ENCODE measurements around the gene MEF2B.

Gene MEF2B

GRCh38 chr19:19193926-19194325 is 23.9 kb upstream of the MEF2B start:
- H3K36me3 ChIP-seq (ENCODE audit: control insufficient read depth in 2 of 2, insufficient read depth in 2 of 2, low read length in 2 of 2) = peaks cover 10 to 11% of the 10 kb centered on the region in 2 donors
- H3K4me1 ChIP-seq (ENCODE audit: control insufficient read depth in 2 of 2, insufficient read depth in 2 of 2, low read length in 2 of 2) = peaks cover 19 to 23% of the 10 kb centered on the region in 2 donors
- H3K27me3 ChIP-seq (ENCODE audit: control insufficient read depth in 2 of 2, insufficient read depth in 2 of 2, low read length in 2 of 2) = no peaks in the 10 kb centered on the region
- no peak overlapping the region for H3K27ac ChIP-seq (ENCODE audit: low read depth in 2 of 2, low read length in 2 of 2)
- peak overlapping the region in 1 of 2 donors; percentile 90 for H3K4me3 ChIP-seq (ENCODE audit: low read length in 2 of 2)
- H3K9me3 ChIP-seq (ENCODE audit: control insufficient read depth in 2 of 2, low read length in 2 of 2) = no peaks in the 10 kb centered on the region
- peak overlapping the region in 1 of 2 donors; percentile 44 for H3K9ac ChIP-seq (ENCODE audit: low read depth in 1 of 2, low read length in 2 of 2)

GRCh38 chr19:19192910-19193423 is 22.9 kb upstream of the MEF2B start:
- Histone ChIP-seq H3K27ac (ENCODE audit: low read depth in 2 of 2, low read length in 2 of 2) (peak overlapping the region; percentile 45 to 74), H3K9ac (ENCODE audit: low read depth in 1 of 2, low read length in 2 of 2) (peak overlapping the region; percentile 90 to 92), H3K9me3 (ENCODE audit: control insufficient read depth in 2 of 2, low read length in 2 of 2) (no peaks in the 10 kb centered on the region), H3K4me1 (ENCODE audit: control insufficient read depth in 2 of 2, insufficient read depth in 2 of 2, low read length in 2 of 2) (peaks cover 19 to 23% of the 10 kb centered on the region in 2 donors), H3K36me3 (ENCODE audit: control insufficient read depth in 2 of 2, insufficient read depth in 2 of 2, low read length in 2 of 2) (peaks cover 5 to 8% of the 10 kb centered on the region in 2 donors), H3K4me3 (ENCODE audit: low read length in 2 of 2) (peak overlapping the region; percentile 83 to 90), H3K27me3 (ENCODE audit: control insufficient read depth in 2 of 2, insufficient read depth in 2 of 2, low read length in 2 of 2) (no peaks in the 10 kb centered on the region)

GRCh38 chr19:19192078-19192882 is 22.2 kb upstream of the MEF2B start, which contains the start of the genes BORCS8 and RFXANK:
Gene BORCS8, minus strand, starts transcription at chr19:19192152. Its CDS starts 35 bp downstream, at chr19:19192117.
Gene RFXANK, plus strand, starts transcription at chr19:19192258. Its CDS starts 1,689 bp downstream, at chr19:19193947.
- H3K4me1 ChIP-seq (ENCODE audit: control insufficient read depth in 2 of 2, insufficient read depth in 2 of 2, low read length in 2 of 2) = peaks cover 19 to 23% of the 10 kb centered on the region in 2 donors
- H3K4me3 ChIP-seq (ENCODE audit: low read length in 2 of 2) = peak within 1 kb of the TSS; percentile 93 to 97
- H3K27me3 ChIP-seq (ENCODE audit: control insufficient read depth in 2 of 2, insufficient read depth in 2 of 2, low read length in 2 of 2) = no peaks in the 10 kb centered on the region
- peak within 1 kb of the TSS; percentile 98 to 100 for H3K27ac ChIP-seq (ENCODE audit: low read depth in 2 of 2, low read length in 2 of 2)
- no peaks in the 10 kb centered on the region for H3K9me3 ChIP-seq (ENCODE audit: control insufficient read depth in 2 of 2, low read length in 2 of 2)
- peaks cover 5 to 7% of the 10 kb centered on the region in 2 donors for H3K36me3 ChIP-seq (ENCODE audit: control insufficient read depth in 2 of 2, insufficient read depth in 2 of 2, low read length in 2 of 2)
- peak within 1 kb of the TSS; percentile 97 to 100 for H3K9ac ChIP-seq (ENCODE audit: low read depth in 1 of 2, low read length in 2 of 2)

- H3K4me3 ChIP-seq (ENCODE audit: low read length in 2 of 2) = peak overlapping the region; percentile 93 to 97
- H3K27me3 ChIP-seq (ENCODE audit: control insufficient read depth in 2 of 2, insufficient read depth in 2 of 2, low read length in 2 of 2) = no peaks in the 10 kb centered on the region
- H3K9ac ChIP-seq (ENCODE audit: low read depth in 1 of 2, low read length in 2 of 2) = peak overlapping the region; percentile 97 to 100
- H3K27ac ChIP-seq (ENCODE audit: low read depth in 2 of 2, low read length in 2 of 2) = peak overlapping the region; percentile 98 to 100
- peaks cover under 1 to 5% of the 10 kb centered on the region in 2 donors for H3K36me3 ChIP-seq (ENCODE audit: control insufficient read depth in 2 of 2, insufficient read depth in 2 of 2, low read length in 2 of 2)
- peaks cover 19 to 23% of the 10 kb centered on the region in 2 donors for H3K4me1 ChIP-seq (ENCODE audit: control insufficient read depth in 2 of 2, insufficient read depth in 2 of 2, low read length in 2 of 2)
- H3K9me3 ChIP-seq (ENCODE audit: control insufficient read depth in 2 of 2, low read length in 2 of 2) = no peaks in the 10 kb centered on the region
Observed at GRCh38 chr19:19191768-19192077, 21.7 kb upstream of the MEF2B start.

- peaks cover 11 to 14% of the 10 kb centered on the region in 2 donors for H3K4me1 ChIP-seq (ENCODE audit: control insufficient read depth in 2 of 2, insufficient read depth in 2 of 2, low read length in 2 of 2)
- no peak overlapping the region for H3K27ac ChIP-seq (ENCODE audit: low read depth in 2 of 2, low read length in 2 of 2)
- peaks cover 4 to 20% of the 10 kb centered on the region in 2 donors for H3K36me3 ChIP-seq (ENCODE audit: control insufficient read depth in 2 of 2, insufficient read depth in 2 of 2, low read length in 2 of 2)
- H3K4me3 ChIP-seq (ENCODE audit: low read length in 2 of 2) = no peak overlapping the region
- no peak overlapping the region for H3K9ac ChIP-seq (ENCODE audit: low read depth in 1 of 2, low read length in 2 of 2)
- no peaks in the 10 kb centered on the region for H3K27me3 ChIP-seq (ENCODE audit: control insufficient read depth in 2 of 2, insufficient read depth in 2 of 2, low read length in 2 of 2)
- H3K9me3 ChIP-seq (ENCODE audit: control insufficient read depth in 2 of 2, low read length in 2 of 2) = no peaks in the 10 kb centered on the region
Observed at GRCh38 chr19:19186742-19187141, 16.7 kb upstream of the MEF2B start.

GRCh38 chr19:19185853-19186740 is 16.0 kb upstream of the MEF2B start:
- Histone ChIP-seq H3K27me3 (ENCODE audit: control insufficient read depth in 2 of 2, insufficient read depth in 2 of 2, low read length in 2 of 2) (no peaks in the 10 kb centered on the region), H3K4me1 (ENCODE audit: control insufficient read depth in 2 of 2, insufficient read depth in 2 of 2, low read length in 2 of 2) (peaks cover 7 to 13% of the 10 kb centered on the region in 2 donors), H3K36me3 (ENCODE audit: control insufficient read depth in 2 of 2, insufficient read depth in 2 of 2, low read length in 2 of 2) (peaks cover 8 to 26% of the 10 kb centered on the region in 2 donors), H3K27ac (ENCODE audit: low read depth in 2 of 2, low read length in 2 of 2) (no peak overlapping the region), H3K9ac (ENCODE audit: low read depth in 1 of 2, low read length in 2 of 2) (no peak overlapping the region), H3K4me3 (ENCODE audit: low read length in 2 of 2) (no peak overlapping the region), H3K9me3 (ENCODE audit: control insufficient read depth in 2 of 2, low read length in 2 of 2) (no peaks in the 10 kb centered on the region)

- Histone ChIP-seq H3K9ac (ENCODE audit: low read depth in 1 of 2, low read length in 2 of 2) (no peak overlapping the region), H3K9me3 (ENCODE audit: control insufficient read depth in 2 of 2, low read length in 2 of 2) (no peaks in the 10 kb centered on the region), H3K27me3 (ENCODE audit: control insufficient read depth in 2 of 2, insufficient read depth in 2 of 2, low read length in 2 of 2) (no peaks in the 10 kb centered on the region), H3K27ac (ENCODE audit: low read depth in 2 of 2, low read length in 2 of 2) (no peak overlapping the region), H3K36me3 (ENCODE audit: control insufficient read depth in 2 of 2, insufficient read depth in 2 of 2, low read length in 2 of 2) (peaks cover 8 to 35% of the 10 kb centered on the region in 2 donors), H3K4me1 (ENCODE audit: control insufficient read depth in 2 of 2, insufficient read depth in 2 of 2, low read length in 2 of 2) (no peaks in the 10 kb centered on the region), H3K4me3 (ENCODE audit: low read length in 2 of 2) (no peak overlapping the region)
Observed at GRCh38 chr19:19181488-19181998, 11.5 kb upstream of the MEF2B start.

GRCh38 chr19:19179548-19180441 is 9.7 kb upstream of the MEF2B start:
- H3K4me1 ChIP-seq (ENCODE audit: control insufficient read depth in 2 of 2, insufficient read depth in 2 of 2, low read length in 2 of 2) = no peaks in the 10 kb centered on the region
- H3K9ac ChIP-seq (ENCODE audit: low read depth in 1 of 2, low read length in 2 of 2) = no peak overlapping the region
- no peak overlapping the region for H3K4me3 ChIP-seq (ENCODE audit: low read length in 2 of 2)
- H3K9me3 ChIP-seq (ENCODE audit: control insufficient read depth in 2 of 2, low read length in 2 of 2) = no peaks in the 10 kb centered on the region
- peaks cover 8 to 31% of the 10 kb centered on the region in 2 donors for H3K36me3 ChIP-seq (ENCODE audit: control insufficient read depth in 2 of 2, insufficient read depth in 2 of 2, low read length in 2 of 2)
- no peaks in the 10 kb centered on the region for H3K27me3 ChIP-seq (ENCODE audit: control insufficient read depth in 2 of 2, insufficient read depth in 2 of 2, low read length in 2 of 2)
- H3K27ac ChIP-seq (ENCODE audit: low read depth in 2 of 2, low read length in 2 of 2) = no peak overlapping the region

- H3K4me3 ChIP-seq (ENCODE audit: low read length in 2 of 2) = no peak overlapping the region
- no peaks in the 10 kb centered on the region for H3K27me3 ChIP-seq (ENCODE audit: control insufficient read depth in 2 of 2, insufficient read depth in 2 of 2, low read length in 2 of 2)
- H3K4me1 ChIP-seq (ENCODE audit: control insufficient read depth in 2 of 2, insufficient read depth in 2 of 2, low read length in 2 of 2) = no peaks in the 10 kb centered on the region
- no peak overlapping the region for H3K27ac ChIP-seq (ENCODE audit: low read depth in 2 of 2, low read length in 2 of 2)
- H3K36me3 ChIP-seq (ENCODE audit: control insufficient read depth in 2 of 2, insufficient read depth in 2 of 2, low read length in 2 of 2) = peaks cover 4 to 23% of the 10 kb centered on the region in 2 donors
- H3K9ac ChIP-seq (ENCODE audit: low read depth in 1 of 2, low read length in 2 of 2) = no peak overlapping the region
- no peaks in the 10 kb centered on the region for H3K9me3 ChIP-seq (ENCODE audit: control insufficient read depth in 2 of 2, low read length in 2 of 2)
Observed at GRCh38 chr19:19176950-19177349, 6.9 kb upstream of the MEF2B start.

Data from mucosa of rectum (tissue), 2 donors.